ENCODE data around the gene TBC1D16.

TBC1D16 gene

DNA sequence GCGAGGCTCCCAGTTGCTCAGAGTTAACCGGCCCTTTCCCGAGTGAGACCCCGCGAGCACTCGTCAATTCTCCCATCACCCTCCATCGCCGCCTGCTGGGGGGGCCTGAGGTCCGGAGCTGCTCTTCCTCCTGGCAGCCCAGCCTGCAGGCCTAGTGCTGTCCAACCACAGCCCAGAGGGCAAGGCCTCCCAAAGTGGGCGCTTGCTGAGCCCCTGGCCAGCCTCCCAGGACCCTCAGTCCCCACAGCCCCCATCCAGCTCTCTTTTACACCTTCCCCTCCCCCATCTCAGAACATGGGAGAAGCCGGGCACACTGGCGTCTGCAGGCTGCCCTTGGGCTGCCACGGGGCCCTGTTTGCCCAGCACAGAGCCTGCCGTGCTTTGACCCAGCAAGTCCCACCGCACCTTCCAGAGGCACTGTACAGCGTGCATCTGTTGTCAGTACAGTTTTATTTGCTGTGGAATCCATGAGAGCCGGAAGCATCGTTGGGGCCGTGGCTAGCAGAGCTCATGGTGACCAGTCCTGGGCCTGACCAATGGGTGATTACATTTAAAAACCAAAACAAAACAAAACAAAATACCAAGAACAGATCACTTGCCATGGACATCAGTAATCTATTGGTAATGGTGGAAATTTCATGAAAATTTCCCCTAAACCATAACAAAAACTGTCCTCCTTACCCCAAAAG lies 100.3 kb downstream of the TBC1D16 start:
- Mint-ChIP-seq H3K9me3 (no peaks in the 10 kb centered on the region), H3K27ac (peak overlapping the region; percentile 14), H3K27me3 (no peaks in the 10 kb centered on the region), H3K36me3 (ENCODE audit: low read depth) (no peaks in the 10 kb centered on the region), H3K4me3 (no peak overlapping the region), H3K4me1 (ENCODE audit: low read depth) (peaks cover 76% of the 10 kb centered on the region)

DNA sequence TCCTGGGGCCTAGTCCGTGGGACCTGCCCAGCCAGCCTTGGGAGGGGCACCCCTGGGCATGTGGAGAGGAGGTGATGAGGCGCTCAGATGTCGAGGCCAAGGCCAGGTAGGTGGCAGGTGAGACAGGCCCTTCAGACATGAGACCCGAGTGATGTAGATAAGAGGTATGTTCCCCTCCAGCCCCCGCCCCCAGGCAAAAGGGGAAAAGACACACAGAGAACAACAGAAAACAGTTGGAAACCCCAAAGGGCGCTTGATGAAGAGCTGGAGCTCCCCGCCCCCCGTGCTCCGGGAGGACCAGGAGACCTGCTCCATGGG lies 101.1 kb downstream of the TBC1D16 start:
- H3K27ac Mint-ChIP-seq: no peak overlapping the region
- H3K9me3 Mint-ChIP-seq: no peaks in the 10 kb centered on the region
- peaks cover 76% of the 10 kb centered on the region for H3K4me1 Mint-ChIP-seq (ENCODE audit: low read depth)
- H3K36me3 Mint-ChIP-seq (ENCODE audit: low read depth): no peaks in the 10 kb centered on the region
- H3K27me3 Mint-ChIP-seq: no peaks in the 10 kb centered on the region
- no peak overlapping the region for H3K4me3 Mint-ChIP-seq

DNA sequence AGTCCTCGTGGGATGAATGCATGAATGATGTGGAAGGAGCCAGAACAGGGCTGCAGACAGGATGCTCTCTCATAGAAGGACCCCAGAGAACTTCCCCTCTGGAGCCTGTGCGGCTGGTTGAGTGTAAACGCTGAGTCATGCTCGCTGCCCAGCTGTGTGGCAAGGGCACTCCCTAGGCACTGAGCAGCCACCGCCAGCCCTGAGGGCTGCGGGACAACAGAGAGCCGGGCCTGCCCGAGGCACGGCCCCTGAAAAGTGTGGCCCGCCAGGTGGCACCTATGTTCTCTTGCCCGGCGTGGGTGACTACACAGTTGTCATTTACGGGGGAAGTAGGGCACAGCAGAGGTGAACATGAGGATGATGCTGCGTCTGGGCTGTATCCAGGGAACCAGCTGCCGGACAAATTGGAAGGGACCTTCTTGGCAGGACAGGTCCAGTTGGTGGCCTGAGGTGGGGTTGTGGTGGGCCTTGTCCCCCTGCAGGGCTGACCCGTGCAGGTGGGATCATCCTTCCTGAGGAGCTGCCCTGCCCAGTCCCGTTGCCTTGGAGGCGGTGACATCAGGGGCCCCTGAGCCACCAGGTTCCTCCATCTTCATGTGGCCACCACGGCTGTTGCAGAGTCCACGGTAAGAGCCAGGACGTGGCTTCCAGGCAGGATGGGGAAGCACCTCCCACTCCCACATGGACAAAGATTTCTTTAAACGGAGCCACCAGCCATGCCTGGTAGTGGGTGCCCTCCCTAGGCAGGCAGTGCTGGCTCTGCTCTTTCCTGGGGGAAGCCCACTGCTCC lies 101.6 kb downstream of the TBC1D16 start:
- Mint-ChIP-seq H3K4me3 (no peak overlapping the region), H3K27ac (no peak overlapping the region), H3K36me3 (ENCODE audit: low read depth) (no peaks in the 10 kb centered on the region), H3K9me3 (no peaks in the 10 kb centered on the region), H3K27me3 (no peaks in the 10 kb centered on the region), H3K4me1 (ENCODE audit: low read depth) (peaks cover 76% of the 10 kb centered on the region)

DNA sequence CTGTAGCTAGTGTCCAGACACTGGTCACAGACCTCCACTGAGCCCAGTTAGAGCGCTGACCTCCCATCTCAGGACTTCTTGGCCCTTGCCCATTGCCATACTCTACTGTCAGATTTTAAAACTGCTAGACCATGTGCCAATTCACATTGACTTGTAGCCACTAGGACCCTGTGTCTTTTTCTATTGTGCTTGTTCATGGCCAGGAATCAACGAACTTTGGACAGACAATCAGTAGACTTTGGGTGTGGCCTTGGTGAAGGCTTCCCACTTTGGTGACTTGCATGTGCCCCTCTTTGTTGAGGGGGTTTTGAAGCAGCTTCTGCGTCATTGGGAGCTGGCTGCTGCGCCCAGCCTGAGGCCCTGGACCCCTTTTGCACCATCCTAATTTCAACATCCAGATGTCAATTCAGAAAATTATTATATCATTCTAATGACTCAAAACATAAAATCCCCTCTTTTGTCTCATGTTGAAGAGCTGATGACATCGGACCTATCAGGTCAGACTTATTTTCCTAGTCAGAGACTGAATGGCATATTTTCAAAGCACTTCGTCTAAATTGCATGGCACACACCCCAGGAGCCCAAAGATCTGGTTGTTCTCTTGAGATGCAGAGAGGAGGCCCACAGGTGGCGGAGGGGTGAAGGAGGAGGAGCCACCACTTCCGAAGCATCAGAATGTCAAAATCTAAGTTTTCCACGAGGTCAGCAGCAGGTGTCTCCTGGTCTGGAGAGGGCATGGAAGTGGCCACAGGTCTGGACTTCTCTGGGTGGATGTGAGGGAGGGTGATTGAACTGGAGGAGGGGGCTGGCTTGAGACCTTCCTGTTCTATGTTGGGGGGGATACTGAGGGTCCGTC lies 103.0 kb downstream of the TBC1D16 start:
- peaks cover 81% of the 10 kb centered on the region for H3K4me1 Mint-ChIP-seq (ENCODE audit: low read depth)
- H3K27me3 Mint-ChIP-seq: peaks cover 5% of the 10 kb centered on the region
- H3K27ac Mint-ChIP-seq: peak overlapping the region; percentile 11
- H3K4me3 Mint-ChIP-seq: no peak overlapping the region
- no peaks in the 10 kb centered on the region for H3K36me3 Mint-ChIP-seq (ENCODE audit: low read depth)
- no peaks in the 10 kb centered on the region for H3K9me3 Mint-ChIP-seq

DNA sequence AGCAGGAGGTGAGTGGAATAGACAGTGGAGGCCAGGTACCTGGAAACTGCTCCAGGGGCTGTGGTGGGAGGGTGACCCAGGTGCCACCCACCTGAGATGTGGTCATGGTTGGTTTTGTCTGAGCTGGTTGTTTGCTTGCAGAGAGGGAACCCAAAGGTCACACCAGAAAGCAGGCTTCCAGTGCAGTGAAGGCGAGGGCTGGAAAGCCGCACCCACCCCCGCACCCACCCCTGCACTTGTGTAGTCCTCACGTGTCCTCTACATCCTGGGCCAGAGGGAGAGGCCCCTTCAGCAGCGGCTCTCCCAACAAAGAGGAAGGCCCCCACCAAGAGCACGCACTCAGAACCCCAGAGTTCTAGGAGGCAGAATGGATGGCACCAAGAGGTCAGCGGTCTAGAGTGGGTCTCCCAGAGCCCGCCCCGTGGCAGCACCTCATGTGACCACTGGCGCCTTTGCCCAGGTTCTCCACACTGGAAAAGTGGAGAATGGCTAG lies 103.8 kb downstream of the TBC1D16 start:
- Mint-ChIP-seq H3K4me1 (ENCODE audit: low read depth) (peaks cover 77% of the 10 kb centered on the region), H3K27ac (peak overlapping the region; percentile 77), H3K27me3 (peaks cover 5% of the 10 kb centered on the region)

DNA sequence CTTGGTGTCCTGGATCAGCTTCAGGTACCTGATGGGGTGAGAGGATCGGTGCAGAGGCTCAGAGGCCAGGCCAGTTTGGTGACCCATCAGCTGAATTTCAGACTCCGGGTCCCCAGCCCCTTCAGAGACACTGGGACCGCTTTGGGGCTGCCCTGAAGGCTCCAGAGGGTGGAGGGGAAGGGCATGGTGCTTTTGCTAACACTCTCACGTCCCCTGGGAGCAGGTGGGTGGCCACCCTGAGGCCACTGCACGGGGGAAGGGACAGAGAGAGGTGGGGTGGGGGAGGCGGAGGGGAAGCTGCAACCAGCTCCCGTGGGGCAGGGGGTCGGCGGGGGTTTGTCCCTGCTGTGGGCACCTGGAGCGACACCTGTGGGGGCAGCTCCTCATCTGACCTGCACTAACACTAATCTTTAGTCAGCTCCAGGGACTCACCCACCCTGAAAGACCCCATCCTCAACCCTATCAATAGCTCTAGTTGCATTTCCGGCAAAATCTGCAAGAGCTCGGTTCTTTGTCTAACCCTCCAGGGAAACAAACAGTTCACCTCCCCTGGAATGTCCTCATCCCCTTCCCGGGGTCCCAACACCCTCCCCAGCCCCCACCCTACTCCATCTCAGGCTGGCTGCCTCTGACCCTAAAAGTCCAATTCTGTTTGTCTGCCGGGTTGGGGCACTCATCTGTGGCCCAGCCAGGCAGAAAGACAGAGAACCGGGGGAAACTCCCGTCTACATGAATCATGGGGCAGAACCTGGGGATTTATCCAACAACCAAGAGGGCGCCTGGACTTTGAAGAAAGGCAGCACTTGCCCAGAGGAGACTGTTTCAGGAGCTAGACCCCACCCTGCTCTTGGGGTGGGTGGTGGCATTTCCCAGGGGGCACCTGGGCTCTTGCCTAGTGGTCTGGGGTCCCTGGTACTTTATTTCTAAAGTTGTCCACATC lies 104.5 kb downstream of the TBC1D16 start:
- peaks cover 73% of the 10 kb centered on the region for H3K4me1 Mint-ChIP-seq (ENCODE audit: low read depth)
- H3K4me3 Mint-ChIP-seq: peak overlapping the region; percentile 37
- H3K9me3 Mint-ChIP-seq: no peaks in the 10 kb centered on the region
- no peaks in the 10 kb centered on the region for H3K36me3 Mint-ChIP-seq (ENCODE audit: low read depth)
- H3K27me3 Mint-ChIP-seq: peaks cover 5% of the 10 kb centered on the region
- peak overlapping the region; percentile 77 for H3K27ac Mint-ChIP-seq

More for the DNA sequence above, 103.8 kb downstream of the TBC1D16 start:
- Mint-ChIP-seq H3K36me3 (ENCODE audit: low read depth) (no peaks in the 10 kb centered on the region), H3K4me3 (peak overlapping the region; percentile 5), H3K9me3 (no peaks in the 10 kb centered on the region)

DNA sequence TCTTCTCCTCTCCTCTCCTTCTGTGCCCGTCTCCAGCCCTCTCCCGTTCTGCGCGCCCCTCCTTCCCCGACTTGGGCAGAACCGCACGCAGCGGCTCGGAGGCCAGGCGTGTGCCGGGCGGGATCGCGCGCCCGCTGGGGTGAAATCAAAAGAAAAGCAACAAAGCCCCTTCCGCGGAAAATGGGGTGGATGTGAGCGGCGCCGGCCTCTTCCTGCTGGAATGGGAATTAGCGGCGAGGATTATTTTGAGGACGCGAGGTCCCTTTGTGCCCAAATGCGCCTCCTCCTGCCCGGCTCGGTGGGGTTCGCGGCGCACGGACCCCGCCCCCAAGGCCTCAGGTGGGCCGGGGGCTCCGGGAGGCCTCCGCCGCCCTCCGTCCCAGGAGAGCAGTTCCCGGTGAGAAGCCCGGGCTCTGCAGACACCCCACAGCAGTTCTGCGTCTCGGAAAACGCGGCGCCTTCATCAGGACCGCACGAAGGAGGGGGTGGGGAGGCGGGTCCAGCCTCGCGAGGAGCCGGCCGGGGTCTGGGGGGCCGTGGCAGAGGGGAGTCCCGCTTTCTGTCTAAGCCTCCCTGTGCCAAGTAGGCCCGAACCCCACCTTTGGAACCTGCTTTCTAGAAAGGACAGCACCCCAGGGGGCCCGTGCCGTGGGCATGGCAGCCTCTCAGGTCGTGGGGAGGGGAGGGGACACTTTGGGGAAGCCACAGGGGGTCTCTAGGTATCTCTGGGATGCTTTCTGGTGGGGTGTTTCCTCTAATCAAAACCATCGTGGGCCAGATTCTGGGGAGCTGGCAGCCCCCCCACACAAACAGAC lies 105.4 kb downstream of the TBC1D16 start:
- Mint-ChIP-seq H3K9me3 (no peaks in the 10 kb centered on the region), H3K36me3 (ENCODE audit: low read depth) (no peaks in the 10 kb centered on the region), H3K4me1 (ENCODE audit: low read depth) (peaks cover 65% of the 10 kb centered on the region), H3K4me3 (peak overlapping the region; percentile 37), H3K27me3 (peaks cover 5% of the 10 kb centered on the region), H3K27ac (no peak overlapping the region)

DNA sequence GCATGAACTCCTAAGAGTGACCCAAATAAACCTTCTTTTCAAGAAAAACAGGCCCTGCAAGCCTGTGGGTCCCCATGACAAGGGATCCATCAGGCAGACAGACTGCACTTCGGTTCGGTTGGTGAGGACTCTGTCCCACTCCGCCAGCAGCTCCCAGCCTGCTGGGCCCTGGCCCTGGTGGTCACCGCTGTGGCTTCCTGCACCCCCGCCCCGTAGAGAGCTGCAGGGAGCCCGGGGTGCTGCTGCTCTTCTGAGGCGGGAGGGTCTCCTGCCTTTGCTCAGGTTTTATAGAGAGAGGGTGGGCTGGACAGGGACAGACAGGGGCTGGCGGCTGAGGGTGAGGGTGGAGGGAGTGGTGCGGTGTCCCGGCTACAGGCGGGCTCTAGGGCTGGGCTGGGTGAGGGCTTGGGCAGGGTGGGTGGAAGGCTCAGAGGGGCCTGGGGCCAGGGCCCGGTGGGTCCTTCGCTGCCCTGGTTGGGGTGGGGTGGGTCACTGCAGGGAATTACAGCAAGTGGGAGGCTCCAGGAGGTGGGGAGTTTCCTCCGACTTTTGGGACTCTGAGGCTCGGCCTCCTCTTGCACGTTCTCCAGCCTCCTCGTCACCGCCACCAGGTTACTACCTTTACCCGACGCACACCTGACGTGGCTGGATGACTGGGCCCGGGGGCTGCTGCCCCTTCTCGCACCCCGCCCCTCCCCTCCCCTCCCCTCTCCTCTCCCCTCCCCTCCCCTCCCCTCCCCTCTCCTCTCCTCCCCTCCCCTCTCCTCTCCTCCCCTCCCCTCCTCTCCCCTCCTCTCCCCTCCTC lies 106.2 kb downstream of the TBC1D16 start:
- Mint-ChIP-seq H3K27ac (no peak overlapping the region), H3K36me3 (ENCODE audit: low read depth) (no peaks in the 10 kb centered on the region), H3K4me3 (no peak overlapping the region), H3K9me3 (no peaks in the 10 kb centered on the region), H3K4me1 (ENCODE audit: low read depth) (peaks cover 57% of the 10 kb centered on the region), H3K27me3 (peaks cover 5% of the 10 kb centered on the region)

DNA sequence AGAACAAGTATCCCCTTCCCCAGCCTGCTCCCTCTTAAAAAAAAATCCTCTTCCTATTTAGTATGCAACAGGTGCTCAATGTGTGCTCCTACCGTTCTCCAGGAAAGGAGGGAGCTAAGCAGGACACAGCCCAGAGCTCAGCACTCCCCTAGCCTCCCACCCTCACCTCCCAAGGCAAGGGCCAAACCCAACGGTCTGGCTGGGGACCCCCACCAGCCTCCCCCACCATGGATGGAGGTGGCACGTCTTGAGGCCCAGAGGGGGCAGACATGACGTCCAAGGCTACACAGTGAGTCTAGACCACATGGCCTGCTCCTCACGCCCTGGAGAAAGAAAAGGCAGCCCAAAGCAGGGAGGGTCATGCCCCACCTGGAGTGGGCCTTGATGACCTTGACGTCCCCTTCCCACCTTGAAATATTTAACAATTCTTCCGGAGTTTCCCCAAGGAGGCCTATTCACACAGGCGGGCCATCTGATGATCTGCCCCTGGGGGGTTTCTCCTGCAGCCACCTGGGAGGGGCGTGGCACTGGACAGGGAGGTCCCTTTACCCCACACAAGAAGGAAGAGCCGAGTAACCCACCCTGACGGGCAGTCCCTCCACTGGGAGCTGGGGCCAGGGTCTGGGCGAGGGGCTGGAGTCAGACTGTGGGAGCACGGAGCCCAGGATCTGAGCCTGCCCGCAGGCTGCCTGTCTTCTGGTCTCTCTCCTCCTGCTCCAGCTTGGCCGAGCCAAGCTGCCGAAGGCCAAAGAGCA lies 107.0 kb downstream of the TBC1D16 start:
- H3K4me3 Mint-ChIP-seq: no peak overlapping the region
- H3K27me3 Mint-ChIP-seq: peaks cover 5% of the 10 kb centered on the region

DNA sequence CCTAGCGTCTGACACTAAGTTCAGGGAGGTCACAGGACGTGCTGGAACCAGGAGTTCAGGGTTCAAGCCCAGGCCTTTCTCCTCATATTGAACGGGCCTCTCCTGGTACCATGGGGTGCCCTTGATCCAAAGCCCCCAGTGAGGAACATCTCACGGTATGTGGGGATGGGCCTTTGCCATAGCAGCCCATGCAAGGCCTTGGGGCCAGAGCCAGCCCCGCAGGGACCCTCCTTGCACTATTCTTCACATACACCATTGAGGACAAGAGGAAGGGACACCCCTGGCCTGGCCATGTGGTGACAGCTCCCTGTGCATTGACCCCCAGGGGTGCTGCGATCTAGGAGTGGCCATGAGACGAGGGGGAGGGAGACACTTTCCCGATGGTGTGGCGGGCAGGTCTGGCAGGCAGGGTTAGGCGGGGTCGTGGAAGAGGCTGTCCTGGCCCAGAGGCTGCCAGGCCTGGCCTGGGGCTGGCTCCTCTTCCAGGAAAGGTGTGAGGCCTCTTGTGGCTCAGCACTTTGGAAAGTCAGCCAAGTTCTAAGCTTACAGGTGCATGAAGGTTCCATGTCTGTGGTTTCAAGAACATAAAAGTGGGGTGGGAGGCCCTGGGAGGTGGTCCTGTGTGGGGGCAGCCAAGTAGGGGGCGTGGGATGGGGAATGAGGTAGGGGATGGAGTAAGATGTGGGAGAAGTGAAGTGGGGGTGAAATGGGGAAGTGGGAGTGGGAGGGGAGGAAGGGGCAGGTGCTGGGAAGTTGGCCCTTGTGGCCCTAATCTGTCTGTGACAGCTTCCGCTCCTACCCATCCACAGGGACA lies 107.8 kb downstream of the TBC1D16 start:
- Mint-ChIP-seq H3K9me3 (no peaks in the 10 kb centered on the region), H3K27me3 (peaks cover 5% of the 10 kb centered on the region), H3K4me1 (ENCODE audit: low read depth) (peaks cover 43% of the 10 kb centered on the region), H3K4me3 (no peak overlapping the region), H3K36me3 (ENCODE audit: low read depth) (no peaks in the 10 kb centered on the region), H3K27ac (no peak overlapping the region)

More for the DNA sequence above, 107.0 kb downstream of the TBC1D16 start:
- Mint-ChIP-seq H3K4me1 (ENCODE audit: low read depth) (peaks cover 51% of the 10 kb centered on the region), H3K9me3 (no peaks in the 10 kb centered on the region), H3K27ac (no peak overlapping the region), H3K36me3 (ENCODE audit: low read depth) (no peaks in the 10 kb centered on the region)

DNA sequence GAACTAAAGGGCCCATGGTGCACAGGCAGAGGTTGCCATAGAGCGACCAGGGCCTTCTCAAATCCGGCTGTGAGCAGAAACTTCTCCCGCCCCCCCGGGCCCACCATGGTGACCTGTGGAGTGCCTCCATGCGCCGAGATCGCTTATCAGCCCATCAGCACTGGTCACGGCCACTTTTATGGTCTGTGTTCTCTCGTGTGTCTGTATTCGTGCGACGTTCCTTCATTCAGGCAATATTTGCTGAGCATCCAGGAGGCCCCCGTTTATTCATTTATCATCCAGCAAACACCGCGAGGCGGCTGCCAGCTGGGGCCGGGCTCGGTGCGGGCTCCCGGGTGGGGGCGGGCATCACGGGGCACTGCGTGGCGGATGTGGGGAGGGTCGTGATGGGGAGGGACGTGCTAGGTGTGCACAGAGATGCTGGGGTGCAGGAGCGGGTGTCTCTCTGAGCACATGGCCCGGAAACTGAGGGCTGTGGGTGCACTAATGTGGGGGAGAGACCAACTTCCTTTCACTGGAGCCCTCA lies 108.5 kb downstream of the TBC1D16 start:
- peaks cover 5% of the 10 kb centered on the region for H3K27me3 Mint-ChIP-seq
- H3K27ac Mint-ChIP-seq: no peak overlapping the region
- H3K9me3 Mint-ChIP-seq: no peaks in the 10 kb centered on the region
- peaks cover 36% of the 10 kb centered on the region for H3K4me1 Mint-ChIP-seq (ENCODE audit: low read depth)
- H3K36me3 Mint-ChIP-seq (ENCODE audit: low read depth): no peaks in the 10 kb centered on the region
- no peak overlapping the region for H3K4me3 Mint-ChIP-seq

Measured in stimulated activated naive CD8-positive, alpha-beta T cell treated with anti-CD3 and anti-CD28 coated beads, Interleukin-15, Interleukin-2, amounts not matched to agents 100 ng/mL and 50 ng/mL, for 24 hours (primary cell).